Measurements from ENCODE around the gene ASB18.

Gene ASB18

GRCh38 chr2:236209996-236210395 is 54.2 kb downstream of the ASB18 start:
- no peak overlapping the region for H3K4me3 ChIP-seq (ENCODE audit: low read depth, low read length)

- no peak overlapping the region for H3K4me3 ChIP-seq (ENCODE audit: low read depth, low read length)
Measured at GRCh38 chr2:236209535-236209934, 54.7 kb downstream of the ASB18 start.

GRCh38 chr2:236208019-236208926 is 55.9 kb downstream of the ASB18 start:
- no peak overlapping the region for H3K4me3 ChIP-seq (ENCODE audit: low read depth, low read length)

DNA sequence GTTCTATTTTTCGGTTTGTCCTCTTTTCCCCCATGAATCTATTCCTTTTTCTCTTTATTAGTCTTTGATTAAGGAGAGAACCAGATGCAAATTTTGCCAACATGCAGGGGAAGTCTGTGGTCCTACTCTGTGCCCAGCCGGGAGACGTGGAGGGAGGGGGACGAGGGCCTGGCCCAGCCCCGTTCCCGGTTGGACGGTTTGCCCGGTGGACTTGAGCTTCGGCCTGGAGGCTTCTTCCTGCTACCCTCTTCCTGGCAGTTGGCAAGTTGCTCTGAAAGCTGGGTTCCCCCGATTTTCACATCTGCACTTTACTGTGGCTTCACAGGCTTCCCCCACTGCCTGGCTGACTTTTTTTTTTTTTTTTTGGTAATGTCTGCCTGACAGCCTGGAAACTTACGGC is 56.7 kb downstream of the ASB18 start:
- no peak overlapping the region for H3K4me3 ChIP-seq (ENCODE audit: low read depth, low read length)

DNA sequence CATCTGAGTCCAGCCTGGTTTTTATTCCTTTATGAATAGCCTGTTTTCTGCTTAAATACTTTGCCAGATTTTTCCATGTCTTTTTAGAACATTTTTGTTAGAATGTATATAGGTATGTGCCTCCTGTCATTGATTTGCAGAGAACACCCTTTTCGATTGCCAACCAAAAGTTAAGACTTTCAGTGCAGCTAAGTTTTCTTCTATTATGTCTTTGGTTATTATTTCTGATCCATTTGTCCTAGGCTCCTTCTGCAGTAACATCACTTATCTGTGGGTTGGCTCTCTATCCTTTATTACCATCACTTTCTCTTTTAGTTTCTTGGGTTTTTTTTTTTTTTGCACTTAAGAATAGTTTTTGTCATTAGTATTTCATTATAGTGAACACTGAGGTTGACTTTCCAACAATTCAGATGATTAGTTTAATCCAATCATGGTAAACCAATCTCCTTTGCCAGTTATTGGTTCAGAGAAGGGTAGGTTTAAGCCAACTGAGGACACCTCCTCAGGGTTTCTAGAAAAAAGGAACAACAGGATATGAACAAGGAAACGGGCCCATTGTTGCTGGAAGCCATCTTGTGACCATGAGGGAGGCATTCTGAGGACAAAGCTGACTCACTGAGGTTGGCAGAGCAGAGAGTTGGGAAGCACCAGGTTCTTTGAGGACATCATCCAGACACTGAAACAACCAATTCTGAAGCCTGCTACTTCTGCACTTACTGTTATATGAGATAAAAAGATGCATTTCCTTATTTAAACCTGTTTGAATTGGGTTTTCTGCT is 58.1 kb downstream of the ASB18 start:
- H3K4me3 ChIP-seq (ENCODE audit: low read depth, low read length), result no peak overlapping the region

GRCh38 chr2:236204953-236205352 is 59.3 kb downstream of the ASB18 start:
- H3K4me3 ChIP-seq (ENCODE audit: low read depth, low read length), result no peak overlapping the region

GRCh38 chr2:236200378-236200777 is 63.8 kb downstream of the ASB18 start:
- H3K4me3 ChIP-seq (ENCODE audit: low read depth, low read length), result no peak overlapping the region

- H3K4me3 ChIP-seq (ENCODE audit: low read depth, low read length), result no peak overlapping the region
Measured at GRCh38 chr2:236196366-236196765, 67.8 kb downstream of the ASB18 start.

- H3K4me3 ChIP-seq (ENCODE audit: low read depth, low read length), result no peak overlapping the region
Measured at GRCh38 chr2:236195726-236196125, 68.5 kb downstream of the ASB18 start.

- no peak overlapping the region for H3K4me3 ChIP-seq (ENCODE audit: low read depth, low read length)
Measured at GRCh38 chr2:236194786-236195185, 69.4 kb downstream of the ASB18 start.

- H3K4me3 ChIP-seq (ENCODE audit: low read depth, low read length), result no peak overlapping the region
Measured at GRCh38 chr2:236193026-236193425, 71.2 kb downstream of the ASB18 start.

GRCh38 chr2:236190674-236191073 is 73.5 kb downstream of the ASB18 start:
- no peak overlapping the region for H3K4me3 ChIP-seq (ENCODE audit: low read depth, low read length)

DNA sequence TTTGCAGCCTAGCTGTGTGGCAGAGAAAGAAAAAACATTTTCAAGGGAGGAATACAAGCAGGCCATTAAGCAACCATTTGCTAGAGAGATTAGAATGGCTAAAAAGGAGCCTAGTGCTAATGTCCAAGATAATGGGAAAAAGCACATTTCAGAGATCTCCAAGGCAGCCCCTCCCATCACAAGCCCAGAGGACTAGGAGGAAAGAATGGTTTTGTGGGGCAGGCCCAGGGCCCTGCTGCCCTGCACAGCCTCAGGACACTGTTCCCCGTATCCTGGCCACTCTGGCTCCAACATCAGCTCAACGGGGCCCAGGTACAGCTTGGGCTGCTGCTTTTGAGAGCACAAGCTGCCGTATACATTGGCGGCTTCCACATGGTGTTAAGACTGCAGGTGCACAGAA is 79.5 kb downstream of the ASB18 start:
- no peak overlapping the region for H3K4me3 ChIP-seq (ENCODE audit: low read depth, low read length)

DNA sequence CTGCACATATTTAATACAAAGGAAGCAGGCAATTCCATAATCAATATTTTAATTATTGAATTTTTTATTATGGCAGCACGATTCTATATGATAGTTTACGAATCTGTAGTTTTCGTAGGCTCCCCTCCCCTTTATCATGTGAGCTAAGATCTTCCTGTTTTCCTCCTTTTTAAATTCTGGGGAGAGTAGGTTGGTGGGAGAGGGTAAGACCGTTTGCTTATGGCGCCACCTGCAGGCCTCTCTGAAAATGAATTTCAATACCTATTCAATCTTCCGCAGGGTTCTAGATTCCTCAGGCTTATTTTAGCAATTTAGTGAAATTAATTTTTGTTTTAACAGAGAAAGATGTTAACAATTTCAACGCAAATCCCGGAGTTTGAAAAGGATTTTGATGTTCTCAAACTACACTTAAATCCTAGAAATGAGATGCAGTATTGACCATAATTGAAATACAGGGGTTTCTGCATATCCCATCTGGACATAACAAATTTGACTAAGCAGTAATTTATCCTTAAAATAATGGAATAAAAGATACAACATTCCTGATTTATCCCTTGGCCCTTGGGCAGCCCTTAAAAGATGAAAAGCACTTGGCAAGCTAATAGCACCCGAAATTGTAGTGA is 83.3 kb downstream of the ASB18 start:
- H3K4me3 ChIP-seq (ENCODE audit: low read depth, low read length), result no peak overlapping the region

GRCh38 chr2:236180076-236180816 is 84.0 kb downstream of the ASB18 start:
- H3K4me3 ChIP-seq (ENCODE audit: low read depth, low read length), result no peak overlapping the region

- H3K4me3 ChIP-seq (ENCODE audit: low read depth, low read length), result no peak overlapping the region
Measured at GRCh38 chr2:236179236-236180075, 84.8 kb downstream of the ASB18 start.

- H3K4me3 ChIP-seq (ENCODE audit: low read depth, low read length), result peak overlapping the region; percentile 24
Measured at GRCh38 chr2:236178890-236179235, 85.3 kb downstream of the ASB18 start.

- H3K4me3 ChIP-seq (ENCODE audit: low read depth, low read length), result peak overlapping the region; percentile 24
Measured at GRCh38 chr2:236177967-236178889, 86.0 kb downstream of the ASB18 start.

DNA sequence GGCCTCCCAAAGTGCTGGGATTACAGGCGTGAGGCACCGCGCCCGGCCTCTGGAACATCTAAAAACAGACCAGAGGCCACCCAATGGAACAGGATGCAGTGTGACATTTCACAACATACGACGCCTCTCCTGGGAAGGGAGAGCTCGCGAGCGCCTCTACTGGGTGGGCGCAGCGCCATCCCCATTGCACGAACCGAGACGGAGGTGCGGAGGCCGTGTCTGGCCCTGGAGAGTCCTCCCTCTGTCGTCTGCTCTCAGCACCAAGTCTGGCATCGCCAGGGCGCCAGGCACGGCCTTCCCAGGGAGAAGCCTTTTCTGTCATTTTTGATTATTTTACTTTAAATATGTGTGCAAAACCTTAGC is 86.6 kb downstream of the ASB18 start:
- H3K4me3 ChIP-seq (ENCODE audit: low read depth, low read length), result no peak overlapping the region

All from iPS-11a (cell line).